Measurements from ENCODE around the gene TAGLN3.

TAGLN3 gene

DNA sequence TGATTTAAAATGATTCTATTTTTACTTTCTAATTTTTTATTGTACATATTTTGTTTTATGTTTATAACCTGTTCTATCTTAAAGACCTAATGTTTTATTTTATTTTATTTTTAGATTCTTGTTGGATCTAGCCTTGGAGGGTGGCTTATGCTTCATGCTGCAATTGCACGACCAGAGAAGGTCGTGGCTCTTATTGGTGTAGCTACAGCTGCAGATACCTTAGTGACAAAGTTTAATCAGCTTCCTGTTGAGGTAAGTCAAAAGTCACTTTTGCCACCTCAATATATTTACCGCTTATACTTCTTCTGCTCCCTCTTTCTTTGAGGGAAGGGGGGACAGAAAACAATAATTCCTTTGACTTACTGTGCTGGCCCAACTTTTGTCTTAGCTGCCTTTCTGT lies 11.9 kb upstream of the TAGLN3 start:
- H3K4me3 Mint-ChIP-seq: no peak overlapping the region
- H3K4me1 Mint-ChIP-seq (ENCODE audit: low read depth): peaks cover 30% of the 10 kb centered on the region
- intact Hi-C loops (cut with micrococcal nuclease): no loop called here
- no peaks in the 10 kb centered on the region for H3K9me3 Mint-ChIP-seq
- H3K36me3 Mint-ChIP-seq (ENCODE audit: low read depth): peaks cover 70% of the 10 kb centered on the region
- H3K27me3 Mint-ChIP-seq: no peaks in the 10 kb centered on the region
- no peak overlapping the region for H3K27ac Mint-ChIP-seq

DNA sequence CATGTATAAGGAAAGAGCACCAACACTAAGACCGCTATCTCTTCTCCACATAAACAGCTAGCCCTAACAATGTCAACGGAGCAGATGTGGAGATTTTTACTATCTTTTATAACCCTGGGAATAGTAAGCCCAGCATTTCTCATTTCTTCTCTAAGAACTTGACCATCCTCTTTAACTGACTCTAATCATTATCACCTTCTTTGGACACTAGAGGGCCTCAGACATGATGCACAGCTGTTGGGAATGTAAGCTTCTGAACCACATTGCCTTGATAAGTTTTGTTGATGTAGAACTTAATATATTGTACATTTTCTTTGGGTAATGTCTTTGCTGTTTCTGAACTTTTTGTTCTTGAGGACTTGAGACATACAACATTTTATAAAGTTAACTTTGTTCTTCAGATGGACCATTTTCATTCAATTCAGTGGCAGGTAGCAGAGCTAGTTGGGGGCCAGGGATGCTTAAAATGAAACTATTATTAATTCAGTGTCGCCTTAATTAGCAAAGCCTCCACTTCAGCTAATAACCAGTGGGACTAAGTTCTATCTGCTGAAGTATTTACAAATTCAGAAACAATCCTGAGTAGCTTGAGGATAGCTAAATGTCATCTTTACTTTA lies 9.6 kb upstream of the TAGLN3 start:
- Mint-ChIP-seq H3K4me1 (ENCODE audit: low read depth) (peaks cover 19% of the 10 kb centered on the region), H3K36me3 (ENCODE audit: low read depth) (peaks cover 71% of the 10 kb centered on the region), H3K27me3 (no peaks in the 10 kb centered on the region), H3K27ac (no peak overlapping the region), H3K9me3 (no peaks in the 10 kb centered on the region), H3K4me3 (no peak overlapping the region)
- intact Hi-C loops (cut with micrococcal nuclease): loop anchor here (2.0 kb wide), 1 partner anchor 24 kb away; no protein-coding TSS in a partner anchor

GRCh38 chr3:111993038-111993437 lies 5.7 kb upstream of the TAGLN3 start:
- H3K4me3 Mint-ChIP-seq: no peak overlapping the region
- peaks cover 32% of the 10 kb centered on the region for H3K36me3 Mint-ChIP-seq (ENCODE audit: low read depth)
- intact Hi-C loops (cut with micrococcal nuclease): no loop called here
- H3K27me3 Mint-ChIP-seq: peaks cover 10% of the 10 kb centered on the region
- no peaks in the 10 kb centered on the region for H3K4me1 Mint-ChIP-seq (ENCODE audit: low read depth)
- no peaks in the 10 kb centered on the region for H3K9me3 Mint-ChIP-seq
- no peak overlapping the region for H3K27ac Mint-ChIP-seq

DNA sequence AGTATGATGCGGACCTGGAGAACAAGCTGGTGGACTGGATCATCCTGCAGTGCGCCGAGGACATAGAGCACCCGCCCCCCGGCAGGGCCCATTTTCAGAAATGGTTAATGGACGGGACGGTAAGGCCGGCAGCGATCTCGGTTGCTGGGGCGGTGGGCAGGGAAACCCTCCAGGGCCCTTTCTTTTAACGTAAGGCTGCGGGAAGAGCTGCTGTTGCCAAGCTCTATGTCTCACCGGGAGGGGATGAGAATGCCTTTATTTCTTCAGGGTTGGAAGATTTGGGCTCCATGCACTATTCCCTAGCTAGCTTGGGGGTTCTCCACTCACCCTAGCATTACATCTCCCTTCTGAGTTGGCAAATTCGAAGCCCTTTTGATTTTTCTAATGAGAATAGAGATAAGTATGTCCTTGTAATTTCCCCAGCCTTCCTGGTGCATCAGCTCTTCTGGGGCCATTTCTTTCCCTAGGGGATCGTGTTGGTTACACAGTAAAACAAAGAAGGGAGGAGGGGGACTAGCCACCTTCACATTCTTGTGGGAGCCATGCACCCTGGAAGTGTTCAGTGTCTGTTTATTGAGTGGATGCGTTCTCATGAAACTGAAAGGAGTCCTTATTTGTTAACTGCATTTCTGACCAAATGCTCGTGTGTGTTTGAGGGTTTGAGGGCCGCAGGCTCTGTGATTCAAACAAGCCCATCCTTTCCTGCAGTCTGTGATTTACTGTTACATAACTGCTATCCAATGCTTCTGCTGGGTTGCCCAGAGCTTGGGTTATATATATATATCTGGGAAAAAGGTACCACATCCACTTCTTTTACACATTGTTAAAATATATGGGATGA lies 982 bp downstream of the TAGLN3 start:
- intact Hi-C loops (cut with micrococcal nuclease): no loop called here
- peaks cover 22% of the 10 kb centered on the region for H3K4me1 Mint-ChIP-seq (ENCODE audit: low read depth)
- H3K27me3 Mint-ChIP-seq: peaks cover 44% of the 10 kb centered on the region
- H3K27ac Mint-ChIP-seq: no peak overlapping the region
- H3K36me3 Mint-ChIP-seq (ENCODE audit: low read depth): no peaks in the 10 kb centered on the region
- no peaks in the 10 kb centered on the region for H3K9me3 Mint-ChIP-seq
- no peak overlapping the region for H3K4me3 Mint-ChIP-seq

DNA sequence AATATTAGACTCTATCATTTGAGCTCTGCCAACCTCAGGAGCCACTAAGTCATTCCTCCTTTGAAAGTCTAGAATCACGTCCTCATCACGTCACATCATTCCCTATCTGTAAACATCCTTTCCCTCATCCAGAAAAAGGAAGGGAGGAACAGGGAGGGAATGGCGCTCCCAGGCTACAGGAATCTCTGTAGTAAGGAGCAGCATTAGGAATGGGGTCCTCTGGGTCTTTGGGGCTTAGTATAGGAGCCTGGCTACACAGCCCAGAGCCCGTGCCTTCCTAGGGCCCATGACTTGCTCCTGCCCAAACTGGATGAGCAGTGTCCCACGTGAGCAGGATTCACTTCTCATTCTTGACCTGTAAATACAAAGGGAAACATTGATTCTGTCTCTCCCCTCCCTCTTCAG lies 1.6 kb downstream of the TAGLN3 start:
- peaks cover 22% of the 10 kb centered on the region for H3K4me1 Mint-ChIP-seq (ENCODE audit: low read depth)
- H3K27me3 Mint-ChIP-seq: peaks cover 44% of the 10 kb centered on the region
- H3K9me3 Mint-ChIP-seq: no peaks in the 10 kb centered on the region
- no peaks in the 10 kb centered on the region for H3K36me3 Mint-ChIP-seq (ENCODE audit: low read depth)
- no peak overlapping the region for H3K27ac Mint-ChIP-seq
- H3K4me3 Mint-ChIP-seq: no peak overlapping the region
- intact Hi-C loops (cut with micrococcal nuclease): no loop called here

- Mint-ChIP-seq H3K36me3 (ENCODE audit: low read depth) (no peaks in the 10 kb centered on the region), H3K9me3 (no peaks in the 10 kb centered on the region), H3K27ac (no peak overlapping the region), H3K4me1 (ENCODE audit: low read depth) (peaks cover 22% of the 10 kb centered on the region), H3K27me3 (peaks cover 44% of the 10 kb centered on the region), H3K4me3 (no peak overlapping the region)
- intact Hi-C loops (cut with micrococcal nuclease): no loop called here
Measured at GRCh38 chr3:112000966-112001365, 2.2 kb downstream of the TAGLN3 start.

GRCh38 chr3:112001526-112001925 lies 2.8 kb downstream of the TAGLN3 start:
- peaks cover 41% of the 10 kb centered on the region for H3K27me3 Mint-ChIP-seq
- H3K36me3 Mint-ChIP-seq (ENCODE audit: low read depth): no peaks in the 10 kb centered on the region
- H3K9me3 Mint-ChIP-seq: no peaks in the 10 kb centered on the region
- intact Hi-C loops (cut with micrococcal nuclease): no loop called here
- no peak overlapping the region for H3K4me3 Mint-ChIP-seq
- no peak overlapping the region for H3K27ac Mint-ChIP-seq
- peaks cover 22% of the 10 kb centered on the region for H3K4me1 Mint-ChIP-seq (ENCODE audit: low read depth)

GRCh38 chr3:112002096-112002971 lies 3.6 kb downstream of the TAGLN3 start:
- intact Hi-C loops (cut with micrococcal nuclease): no loop called here
- Mint-ChIP-seq H3K27ac (no peak overlapping the region), H3K27me3 (peaks cover 39% of the 10 kb centered on the region), H3K4me1 (ENCODE audit: low read depth) (peaks cover 22% of the 10 kb centered on the region), H3K4me3 (no peak overlapping the region), H3K9me3 (no peaks in the 10 kb centered on the region), H3K36me3 (ENCODE audit: low read depth) (no peaks in the 10 kb centered on the region)

GRCh38 chr3:112003321-112004080 lies 4.8 kb downstream of the TAGLN3 start:
- intact Hi-C loops (cut with micrococcal nuclease): no loop called here
- Mint-ChIP-seq H3K4me1 (ENCODE audit: low read depth) (peaks cover 19% of the 10 kb centered on the region), H3K36me3 (ENCODE audit: low read depth) (no peaks in the 10 kb centered on the region), H3K9me3 (no peaks in the 10 kb centered on the region), H3K27ac (no peak overlapping the region), H3K4me3 (no peak overlapping the region), H3K27me3 (peaks cover 29% of the 10 kb centered on the region)

DNA sequence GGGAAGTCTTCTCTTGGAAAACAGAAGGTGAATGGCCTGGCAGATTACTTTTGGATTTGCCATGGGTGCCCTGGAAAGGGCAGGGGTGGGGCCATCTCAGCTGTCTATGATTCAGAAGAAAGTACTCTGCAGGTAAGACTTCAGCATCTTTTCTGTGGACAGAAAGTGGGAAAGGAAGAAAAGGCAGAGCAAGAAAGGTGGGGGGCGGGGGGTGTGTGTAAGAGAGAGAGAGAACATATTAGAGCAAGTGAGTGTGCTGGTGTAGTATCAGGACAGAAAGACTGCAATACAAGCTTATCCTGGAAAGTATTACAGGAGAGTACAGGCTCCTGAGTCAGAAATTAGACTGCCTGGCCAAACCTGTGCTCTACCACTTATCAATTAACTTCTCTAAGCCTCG lies 5.5 kb downstream of the TAGLN3 start:
- H3K27me3 Mint-ChIP-seq: peaks cover 22% of the 10 kb centered on the region
- H3K4me1 Mint-ChIP-seq (ENCODE audit: low read depth): peaks cover 13% of the 10 kb centered on the region
- H3K9me3 Mint-ChIP-seq: no peaks in the 10 kb centered on the region
- intact Hi-C loops (cut with micrococcal nuclease): no loop called here
- H3K4me3 Mint-ChIP-seq: no peak overlapping the region
- no peaks in the 10 kb centered on the region for H3K36me3 Mint-ChIP-seq (ENCODE audit: low read depth)
- no peak overlapping the region for H3K27ac Mint-ChIP-seq

GRCh38 chr3:112004669-112005068 lies 5.9 kb downstream of the TAGLN3 start:
- Mint-ChIP-seq H3K4me3 (no peak overlapping the region), H3K27ac (no peak overlapping the region), H3K4me1 (ENCODE audit: low read depth) (peaks cover 8% of the 10 kb centered on the region), H3K27me3 (peaks cover 18% of the 10 kb centered on the region), H3K36me3 (ENCODE audit: low read depth) (no peaks in the 10 kb centered on the region), H3K9me3 (no peaks in the 10 kb centered on the region)
- intact Hi-C loops (cut with micrococcal nuclease): no loop called here

GRCh38 chr3:112005091-112005672 lies 6.5 kb downstream of the TAGLN3 start:
- Mint-ChIP-seq H3K27ac (no peak overlapping the region), H3K9me3 (no peaks in the 10 kb centered on the region), H3K27me3 (peaks cover 13% of the 10 kb centered on the region), H3K36me3 (ENCODE audit: low read depth) (no peaks in the 10 kb centered on the region), H3K4me1 (ENCODE audit: low read depth) (peaks cover 8% of the 10 kb centered on the region), H3K4me3 (no peak overlapping the region)
- intact Hi-C loops (cut with micrococcal nuclease): no loop called here

GRCh38 chr3:112007633-112008032 lies 8.9 kb downstream of the TAGLN3 start:
- Mint-ChIP-seq H3K4me3 (no peak overlapping the region), H3K4me1 (ENCODE audit: low read depth) (peaks cover 3% of the 10 kb centered on the region), H3K27me3 (peaks cover 1% of the 10 kb centered on the region), H3K36me3 (ENCODE audit: low read depth) (no peaks in the 10 kb centered on the region), H3K9me3 (no peaks in the 10 kb centered on the region), H3K27ac (no peak overlapping the region)
- intact Hi-C loops (cut with micrococcal nuclease): no loop called here

Measured in dendritic cell treated with granulocyte-macrophage colony-stimulating factor and Interleukin-4, amounts not matched to agents 40 ng/mL and 50 ng/mL, for 4 days (primary cell).